Measurements from ENCODE around the gene GAS6.

Gene GAS6

DNA sequence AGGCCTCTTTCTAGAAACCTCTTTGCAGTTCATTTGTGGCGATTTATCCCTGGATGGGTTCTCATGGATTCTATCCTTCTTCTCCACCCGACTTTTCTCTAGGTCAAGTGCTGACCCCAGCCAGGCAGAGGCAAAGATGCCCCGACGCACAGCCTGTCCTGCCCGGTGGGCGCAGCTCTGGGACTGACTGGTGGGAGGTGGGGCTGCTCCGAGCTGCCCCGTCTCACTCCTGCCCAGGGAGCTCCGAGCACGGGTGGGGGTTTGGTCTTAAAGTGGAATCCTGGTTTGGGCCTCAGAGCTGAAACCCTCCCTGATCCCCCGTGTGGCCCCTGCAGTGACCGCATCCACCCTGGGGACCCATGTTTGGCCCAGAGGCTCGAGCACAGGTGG lies 44.5 kb downstream of the GAS6 start (continued):
- TF ChIP-seq ZNF221 (tag by site-specific recombination; IDR thresholded peaks at IDR 0.05; ENCODE audit: borderline replicate concordance) (no peak), ZBTB7A (tag by site-specific recombination; IDR thresholded peaks at IDR 0.05; ENCODE audit: low read depth) (no peak)

DNA sequence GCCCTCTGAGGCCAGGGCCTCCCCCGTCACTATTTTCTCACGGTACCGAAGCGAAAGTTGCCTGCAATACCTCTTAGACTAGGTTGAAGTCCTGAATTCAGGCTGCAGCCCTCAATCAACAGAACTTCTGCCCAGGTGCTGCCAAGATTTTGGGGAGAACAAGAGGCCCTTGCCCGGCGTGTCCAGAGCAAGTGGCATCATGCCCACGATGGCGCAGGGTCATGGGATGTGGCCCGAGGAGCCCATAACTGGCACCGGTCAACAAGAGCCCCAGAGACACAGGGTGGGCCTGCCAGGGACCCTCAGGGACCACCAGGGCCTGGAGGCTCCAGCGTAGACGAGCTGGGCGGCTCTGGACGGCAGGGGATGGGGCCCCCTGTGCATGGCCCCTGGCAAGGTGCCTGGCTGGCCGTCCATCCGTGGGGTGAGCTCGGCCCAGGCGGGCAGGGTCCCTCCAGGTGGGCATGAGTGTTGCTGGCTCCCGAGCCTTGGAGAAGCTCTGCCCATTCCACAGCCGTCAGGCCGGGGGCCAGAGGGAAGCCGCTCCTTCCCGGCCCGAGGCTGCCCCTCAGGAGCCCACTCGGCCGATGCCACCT lies 45.1 kb downstream of the GAS6 start:
- CTCF ChIA-PET: no interaction called here
- POLR2A ChIA-PET: no interaction called here

DNA sequence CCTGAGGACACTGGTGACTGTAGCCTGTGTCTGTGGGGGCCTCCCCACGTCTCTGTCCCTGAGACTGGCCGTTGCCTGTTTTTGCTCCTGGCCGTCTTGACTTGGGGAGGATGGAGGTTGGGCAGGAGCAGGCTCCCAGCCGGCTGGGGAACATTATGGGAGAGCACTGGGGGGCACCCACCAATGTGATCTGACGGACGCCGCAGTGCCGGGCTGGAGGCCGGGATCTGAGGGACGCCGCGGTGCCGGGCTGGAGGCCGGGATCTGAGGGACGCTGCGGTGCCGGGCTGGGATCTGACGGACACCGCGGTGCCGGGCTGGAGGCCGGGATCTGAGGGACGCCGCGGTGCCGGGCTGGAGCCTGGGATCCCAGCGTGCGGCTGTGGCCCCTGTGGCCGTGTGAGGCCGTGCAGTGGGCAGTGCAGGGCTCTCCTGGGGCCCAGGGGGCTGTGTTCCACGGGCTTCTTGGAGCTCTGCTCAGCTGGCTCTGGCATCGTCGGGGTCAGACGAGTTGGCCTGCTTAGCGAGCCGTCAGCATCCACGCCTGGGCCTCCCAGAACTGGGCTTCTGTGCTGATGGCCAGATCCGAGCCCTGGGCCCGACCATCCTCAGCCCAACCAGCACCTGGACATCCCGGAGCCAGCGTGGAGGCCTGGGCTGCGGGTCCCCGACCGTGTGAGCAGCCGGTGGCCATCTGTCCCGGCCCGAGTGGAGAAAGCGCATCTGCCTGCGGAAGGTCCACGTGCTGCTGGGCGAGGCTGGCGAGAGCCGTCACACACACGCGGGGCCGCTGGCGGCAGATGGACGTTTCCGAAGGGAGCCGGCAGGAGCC lies 45.8 kb downstream of the GAS6 start:
- ChIA-PET CTCF (no interaction called here), POLR2A (no interaction called here)
- no peaks in the 10 kb centered on the region for H3K9me3 ChIP-seq (ENCODE audit: control insufficient read depth, insufficient read depth, low read depth, low read length)
- no peak overlapping the region for H3K4me3 ChIP-seq (ENCODE audit: low read depth, low read length)
- H3K4me1 ChIP-seq (ENCODE audit: control insufficient read depth, insufficient read depth, low read length): no peaks in the 10 kb centered on the region
- peaks cover 0 to 3% of the 10 kb centered on the region in 2 experiments; a peak in 1 of 3 replicates for H3K36me3 ChIP-seq (ENCODE audit: control insufficient read depth in 2 of 2, insufficient read depth in 1 of 2, low read length in 2 of 2)
- no peak overlapping the region for H3K27ac ChIP-seq (ENCODE audit: extremely low read depth, low read depth, low read length)
- TF ChIP-seq, protein P1, sequence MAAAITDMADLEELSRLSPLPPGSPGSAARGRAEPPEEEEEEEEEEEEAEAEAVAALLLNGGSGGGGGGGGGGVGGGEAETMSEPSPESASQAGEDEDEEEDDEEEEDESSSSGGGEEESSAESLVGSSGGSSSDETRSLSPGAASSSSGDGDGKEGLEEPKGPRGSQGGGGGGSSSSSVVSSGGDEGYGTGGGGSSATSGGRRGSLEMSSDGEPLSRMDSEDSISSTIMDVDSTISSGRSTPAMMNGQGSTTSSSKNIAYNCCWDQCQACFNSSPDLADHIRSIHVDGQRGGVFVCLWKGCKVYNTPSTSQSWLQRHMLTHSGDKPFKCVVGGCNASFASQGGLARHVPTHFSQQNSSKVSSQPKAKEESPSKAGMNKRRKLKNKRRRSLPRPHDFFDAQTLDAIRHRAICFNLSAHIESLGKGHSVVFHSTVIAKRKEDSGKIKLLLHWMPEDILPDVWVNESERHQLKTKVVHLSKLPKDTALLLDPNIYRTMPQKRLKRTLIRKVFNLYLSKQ (tag by site-specific recombination; IDR thresholded peaks at IDR 0.05; ENCODE audit: borderline replicate concordance): no peak
- TF ChIP-seq ZNF473 (tag by site-specific recombination; IDR thresholded peaks at IDR 0.05) (no peak), ZNF184 (tag by site-specific recombination; IDR thresholded peaks at IDR 0.05) (no peak)

More for the DNA sequence above, 45.1 kb downstream of the GAS6 start:
- H3K36me3 ChIP-seq (ENCODE audit: control insufficient read depth in 2 of 2, insufficient read depth in 1 of 2, low read length in 2 of 2): peaks cover 0 to 5% of the 10 kb centered on the region in 2 experiments; a peak in 1 of 3 replicates
- H3K9me3 ChIP-seq (ENCODE audit: control insufficient read depth, insufficient read depth, low read depth, low read length): no peaks in the 10 kb centered on the region
- no peak overlapping the region for H3K27ac ChIP-seq (ENCODE audit: extremely low read depth, low read depth, low read length)
- TF ChIP-seq ZSCAN23 (tag by site-specific recombination; IDR thresholded peaks at IDR 0.05) (no peak), ZNF837 (tag by site-specific recombination; IDR thresholded peaks at IDR 0.05) (no peak), IKZF3 (tag by site-specific recombination; IDR thresholded peaks at IDR 0.05) (no peak), ZNF214 (tag by site-specific recombination; IDR thresholded peaks at IDR 0.05; ENCODE audit: borderline replicate concordance) (no peak), ZNF223 (tag by site-specific recombination; IDR thresholded peaks at IDR 0.05) (no peak)
- no peaks in the 10 kb centered on the region for H3K4me1 ChIP-seq (ENCODE audit: control insufficient read depth, insufficient read depth, low read length)
- no peak overlapping the region for H3K4me3 ChIP-seq (ENCODE audit: low read depth, low read length)

DNA sequence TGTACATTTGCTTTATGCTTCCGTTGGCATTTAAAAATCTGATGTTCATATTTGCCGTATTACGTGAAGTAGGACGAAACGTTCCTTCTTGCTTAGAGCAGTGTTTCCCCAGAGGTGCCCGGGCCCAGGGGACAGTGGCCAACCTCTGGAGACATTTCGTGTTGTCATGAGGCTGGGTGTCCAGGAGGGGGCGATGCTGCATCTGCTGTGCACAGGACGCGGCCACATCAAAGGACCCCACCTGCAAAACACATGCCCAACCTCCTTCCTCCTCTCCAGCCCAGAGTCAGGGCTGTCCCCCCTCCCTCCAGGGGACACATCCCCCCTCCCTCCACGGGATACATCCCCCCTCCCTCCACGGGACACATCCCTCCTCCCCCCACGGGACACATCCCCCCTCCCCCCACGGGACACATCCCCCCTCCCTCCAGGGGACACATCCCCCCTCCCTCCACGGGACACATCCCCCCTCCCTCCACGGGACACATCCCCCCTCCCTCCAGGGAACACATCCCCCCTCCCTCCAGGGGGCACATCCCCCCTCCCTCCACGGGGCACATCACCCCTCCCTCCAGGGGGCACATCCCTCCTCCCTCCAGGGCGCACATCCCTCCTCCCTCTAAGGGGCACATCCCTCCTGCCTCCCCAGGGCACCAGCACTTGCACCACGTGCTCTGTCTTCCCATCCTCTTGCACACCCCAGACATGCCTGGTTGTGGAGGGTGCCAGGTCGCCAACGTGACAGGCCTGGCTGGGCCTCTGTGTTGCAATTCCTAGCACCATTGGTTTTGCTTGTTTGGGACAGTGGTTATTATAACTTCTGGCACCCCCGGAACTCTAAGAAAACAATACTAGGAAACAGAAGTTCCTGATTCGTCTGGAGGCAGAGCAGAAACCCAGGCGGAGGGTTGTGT lies 46.7 kb downstream of the GAS6 start:
- Histone ChIP-seq H3K4me1 (ENCODE audit: control insufficient read depth, insufficient read depth, low read length) (no peaks in the 10 kb centered on the region), H3K36me3 (ENCODE audit: control insufficient read depth in 2 of 2, insufficient read depth in 1 of 2, low read length in 2 of 2) (peaks cover 0 to 3% of the 10 kb centered on the region in 2 experiments; a peak in 1 of 3 replicates), H3K27ac (ENCODE audit: extremely low read depth, low read depth, low read length) (no peak overlapping the region), H3K4me3 (ENCODE audit: low read depth, low read length) (no peak overlapping the region), H3K9me3 (ENCODE audit: control insufficient read depth, insufficient read depth, low read depth, low read length) (no peaks in the 10 kb centered on the region)
- POLR2A ChIA-PET: no interaction called here
- CTCF ChIA-PET: interaction anchor here (1.0 kb wide), 1 partner anchor 15 kb away, joined by 3 read pairs; no protein-coding TSS in a partner anchor
- no peak for TF ChIP-seq ZBTB17 (tag by site-specific recombination; IDR thresholded peaks at IDR 0.05)
- no peak for TF ChIP-seq ZNF155 (tag by site-specific recombination; IDR thresholded peaks at IDR 0.05)
- TF ChIP-seq SP7 (tag by site-specific recombination; IDR thresholded peaks at IDR 0.05): peak; percentile 55; the same call in 1 of the 2 replicates
- TF ChIP-seq ZBTB7A (tag by site-specific recombination; IDR thresholded peaks at IDR 0.05; ENCODE audit: low read depth): no peak
- TF ChIP-seq ZNF184 (tag by site-specific recombination; IDR thresholded peaks at IDR 0.05): no peak
- TF ChIP-seq ZNF654 (tag by site-specific recombination; IDR thresholded peaks at IDR 0.05; ENCODE audit: low read depth): peak; percentile 78
- no peak for TF ChIP-seq ZNF146 (tag by site-specific recombination; IDR thresholded peaks at IDR 0.05)
- peak; percentile 37; the same call in 1 of the 2 replicates for TF ChIP-seq ZNF660 (tag by site-specific recombination; IDR thresholded peaks at IDR 0.05)
- no peak for TF ChIP-seq ZNF664 (tag by site-specific recombination; IDR thresholded peaks at IDR 0.05)
- no peak for TF ChIP-seq ZNF544 (tag by site-specific recombination; IDR thresholded peaks at IDR 0.05)
- TF ChIP-seq ZNF394 (tag by site-specific recombination; IDR thresholded peaks at IDR 0.05; ENCODE audit: borderline replicate concordance): no peak

All from HEK293 (cell line).